Erythroblast (primary cell): ENCODE measurements around the gene TRPV4.

Source experiments
- GATA1 ChIP-seq: IDR thresholded peaks from 2 replicates; pipeline ENCODE4 v1.6.1; 2011; ENCODE audit warnings: low read depth, mild to moderate bottlenecking, control low read depth, low read length, moderate library complexity
- POLR2A ChIP-seq: IDR thresholded peaks from 2 replicates; pipeline ENCODE4 v1.6.1; 2011; ENCODE audit warnings: mild to moderate bottlenecking, low read length

GRCh38 chr12:109752117-109753053 is 80.8 kb downstream of the TRPV4 start:
- TF ChIP-seq POLR2A, result no peak
- no peak for TF ChIP-seq GATA1
